HG03439 (cell line): ENCODE measurements around the gene KLHL30.
A peak's percentile ranks its signal among the peaks of the same experiment; 100 is the strongest.

Source experiments
- ATAC-seq: cut with Tn5 transposase; IDR thresholded peaks from one replicate; pipeline ENCODE4 v1.9.1; 2021; ENCODE audit warnings: mild to moderate bottlenecking, moderate library complexity; ENCODE audit not compliant: unreplicated experiment

KLHL30 gene

GRCh38 chr2:238138331-238139195, at the start of gene KLHL30:
Gene KLHL30, plus strand, starts transcription at chr2:238138668. Its CDS starts 2,087 bp downstream, at chr2:238140755.
- ATAC-seq: no peak

- no peak for ATAC-seq
Observed at GRCh38 chr2:238090887-238091286, 47.6 kb upstream of the KLHL30 start.

- ATAC-seq: no peak
Observed at GRCh38 chr2:238091436-238092060, 46.9 kb upstream of the KLHL30 start.

GRCh38 chr2:238092486-238093035, 45.9 kb upstream of the KLHL30 start:
- no peak for ATAC-seq

GRCh38 chr2:238093181-238094140, 45.0 kb upstream of the KLHL30 start:
- no peak for ATAC-seq

- ATAC-seq: no peak
Observed at GRCh38 chr2:238094438-238095022, 43.9 kb upstream of the KLHL30 start.

- ATAC-seq: no peak
Observed at GRCh38 chr2:238095143-238095542, 43.3 kb upstream of the KLHL30 start.

- ATAC-seq: no peak
Observed at GRCh38 chr2:238096311-238097011, 42.0 kb upstream of the KLHL30 start.

GRCh38 chr2:238097201-238097987, 41.1 kb upstream of the KLHL30 start:
- no peak for ATAC-seq

GRCh38 chr2:238097988-238098871, 40.2 kb upstream of the KLHL30 start:
- ATAC-seq: peak; percentile 66

GRCh38 chr2:238098901-238099713, 39.4 kb upstream of the KLHL30 start:
- no peak for ATAC-seq

- no peak for ATAC-seq
Observed at GRCh38 chr2:238099714-238100048, 38.8 kb upstream of the KLHL30 start.

GRCh38 chr2:238100049-238100820, 38.2 kb upstream of the KLHL30 start, which contains the start of gene ESPNL:
Gene ESPNL, plus strand, starts transcription at chr2:238100340. Its CDS starts 80 bp downstream, at chr2:238100420.
- ATAC-seq: no peak

- ATAC-seq: no peak
Observed at GRCh38 chr2:238100821-238101771, 37.4 kb upstream of the KLHL30 start.
